GM23338 (cell line): ENCODE results near the gene GGCX. TPM values are rescaled to one million over a fixed set of nuclear protein-coding genes. Genes with fewer than 3 reads are reported as not detected.

ENCODE experiments used
- ATAC-seq: fragments of 200-7000 bp; cut with Tn5 transposase; 3 replicates; pipeline ENCODE4 v1.9.1; 2020
- DNase-seq: peaks from one replicate; pipeline ENCODE4 v3.0.0-alpha.2; 2015; ENCODE audit warnings: low spot score
- H2AFZ ChIP-seq: fragments of 200-600 bp; sonication (generic); 2 replicates; pipeline ENCODE4 v1.8.0; 2016; ENCODE audit warnings: antibody characterized with exemption, mild to moderate bottlenecking, moderate library complexity
- H3F3A ChIP-seq: fragments of 200-600 bp; sonication (generic); replicated peaks from 2 replicates; pipeline ENCODE4 v1.8.0; 2017; ENCODE audit warnings: antibody characterized with exemption, mixed run types, low read depth
- H3K27ac ChIP-seq: fragments of 200-600 bp; sonication (generic); 2 replicates; pipeline ENCODE4 v1.6.1; 2016; ENCODE audit warnings: low read depth
- H3K27me3 ChIP-seq: fragments of 200-600 bp; sonication (generic); 2 replicates; pipeline ENCODE4 v1.8.0; 2016; ENCODE audit warnings: mild to moderate bottlenecking, mixed run types, moderate library complexity; ENCODE audit not compliant: insufficient read depth
- H3K36me3 ChIP-seq: fragments of 200-600 bp; sonication (generic); 2 replicates; pipeline ENCODE4 v1.8.0; 2016; ENCODE audit warnings: mild to moderate bottlenecking; ENCODE audit not compliant: insufficient read depth
- H3K4me1 ChIP-seq: fragments of 200-600 bp; sonication (generic); 2 replicates; pipeline ENCODE4 v1.8.0; 2016; ENCODE audit warnings: mild to moderate bottlenecking, moderate library complexity; ENCODE audit not compliant: insufficient read depth
- H3K4me2 ChIP-seq: fragments of 200-600 bp; sonication (generic); 2 replicates; pipeline ENCODE4 v1.7.1; 2017; ENCODE audit warnings: mixed run types
- H3K4me3 ChIP-seq: fragments of 200-600 bp; sonication (generic); 2 replicates; pipeline ENCODE4 v1.6.1; 2016; ENCODE audit warnings: mixed run types
- H3K79me2 ChIP-seq: fragments of 200-600 bp; sonication (generic); replicated peaks from 2 replicates; pipeline ENCODE4 v1.8.0; 2017; ENCODE audit warnings: mild to moderate bottlenecking; ENCODE audit not compliant: insufficient read depth
- H3K9me2 ChIP-seq: fragments of 200-600 bp; sonication (generic); 2 replicates; pipeline ENCODE4 v1.8.0; 2017; ENCODE audit not compliant: insufficient read depth
- H4K20me1 ChIP-seq: fragments of 200-600 bp; sonication (generic); replicated peaks from 2 replicates; pipeline ENCODE4 v1.8.0; 2017; ENCODE audit warnings: mild to moderate bottlenecking; ENCODE audit not compliant: insufficient read depth
- H3K27ac Mint-ChIP-seq: 2 replicates; pipeline ENCODE4 v1.8.0; 2020; ENCODE audit warnings: inconsistent platforms, mild to moderate bottlenecking, moderate library complexity, mixed read lengths
- H3K27me3 Mint-ChIP-seq: 3 replicates; pipeline ENCODE4 v1.8.0; 2022; ENCODE audit warnings: low read depth, mild to moderate bottlenecking, moderate library complexity, mixed read lengths, inconsistent platforms; ENCODE audit not compliant: insufficient read depth, poor library complexity
- H3K36me3 Mint-ChIP-seq: 3 replicates; pipeline ENCODE4 v1.8.0; 2021; ENCODE audit warnings: low read depth, mild to moderate bottlenecking, inconsistent platforms, moderate library complexity, mixed read lengths
- H3K4me1 Mint-ChIP-seq: 3 replicates; pipeline ENCODE4 v1.8.0; 2020; ENCODE audit warnings: mild to moderate bottlenecking, inconsistent platforms, mixed read lengths
- H3K4me3 Mint-ChIP-seq: 3 replicates; pipeline ENCODE4 v1.8.0; 2021; ENCODE audit warnings: moderate library complexity, mild to moderate bottlenecking, inconsistent platforms, mixed read lengths
- H3K9me3 Mint-ChIP-seq: 3 replicates; pipeline ENCODE4 v1.8.0; 2020; ENCODE audit warnings: moderate library complexity, mild to moderate bottlenecking, inconsistent platforms, mixed read lengths
- CREB1 ChIP-seq: fragments of 250-450 bp; sonication (Bioruptor Pico); IDR thresholded peaks from 2 replicates; pipeline ENCODE4 v1.5.0; 2020; ENCODE audit warnings: low read depth, mild to moderate bottlenecking, moderate library complexity
- EZH2 ChIP-seq: fragments of 200-600 bp; sonication (generic); IDR thresholded peaks from one replicate; pipeline ENCODE4 v1.8.0; 2017; ENCODE audit warnings: antibody characterized with exemption, mild to moderate bottlenecking, low read depth; ENCODE audit not compliant: unreplicated experiment
- EZH2phosphoT487 ChIP-seq: fragments of 200-600 bp; sonication (generic); IDR thresholded peaks from one replicate; pipeline ENCODE4 v1.8.1; 2018; ENCODE audit warnings: antibody characterized with exemption; ENCODE audit not compliant: unreplicated experiment
- JUNB ChIP-seq: IDR thresholded peaks from one replicate; pipeline ENCODE4 v1.6.1; 2016; ENCODE audit warnings: antibody characterized with exemption; ENCODE audit not compliant: unreplicated experiment
- NANOG ChIP-seq: IDR thresholded peaks from 2 replicates; pipeline ENCODE4 v1.6.1; 2016; ENCODE audit warnings: antibody characterized with exemption, borderline replicate concordance
- POLR2AphosphoS5 ChIP-seq: IDR thresholded peaks from 2 replicates; pipeline ENCODE4 v1.6.1; 2016; ENCODE audit warnings: antibody characterized with exemption, low read depth
- STAT1 ChIP-seq: IDR thresholded peaks from one replicate; pipeline ENCODE4 v1.6.1; 2016; ENCODE audit warnings: antibody characterized with exemption; ENCODE audit not compliant: unreplicated experiment
- ZNF114 ChIP-seq: fragments of 250-450 bp; sonication (Bioruptor Pico); IDR thresholded peaks from 2 replicates; pipeline ENCODE4 v1.5.0; 2020; ENCODE audit warnings: mild to moderate bottlenecking, moderate library complexity
- ZNF331 ChIP-seq: fragments of 250-450 bp; sonication (Bioruptor Pico); IDR thresholded peaks from 2 replicates; pipeline ENCODE4 v1.5.0; 2020; ENCODE audit warnings: low read depth, mild to moderate bottlenecking, moderate library complexity
- polyA plus RNA-seq: library from polyadenylated mRNA; unstranded; fragments of >200 nt; fragmentation: Nextera tagmentation; extraction: Ambion mirVana; gene quantifications from 2 replicates; pipeline ENCODE4 v1.2.1, GENCODE V29; 2016
- total RNA-seq: library from RNA; depleted of rRNA; stranded (reverse); fragments of >200 nt; shearing (Covaris generic); gene quantifications from 2 replicates; pipeline ENCODE4 v1.2.3, GENCODE V29; 2014
- TF ChIP-seq, protein P1 (sequence below): IDR thresholded peaks from one replicate; pipeline ENCODE4 v1.6.1; 2018; ENCODE audit warnings: antibody characterized with exemption; ENCODE audit not compliant: unreplicated experiment
- TF ChIP-seq, protein P2 (sequence below): IDR thresholded peaks from 2 replicates; pipeline ENCODE4 v1.6.1; 2016; ENCODE audit warnings: antibody characterized with exemption
- TF ChIP-seq, protein P3 (sequence below): fragments of 250-450 bp; sonication (Bioruptor Pico); IDR thresholded peaks from 2 replicates; pipeline ENCODE4 v1.5.0; 2020; ENCODE audit warnings: mild to moderate bottlenecking, moderate library complexity
- TF ChIP-seq, protein P4 (sequence below), 2 experiments: fragments of 200-600 bp in 1 of 2; sonication (generic) in 1 of 2; conservative IDR thresholded peaks; 2 replicates each; pipeline versions ENCODE4 v1.5.1 to v1.6.1; 2016 to 2017; ENCODE audit warnings: antibody characterized with exemption in 2 of 2, low read depth in 2 of 2, mild to moderate bottlenecking in 2 of 2, moderate library complexity in 1 of 2

GGCX gene
- total and polyA plus RNA-seq, 2 experiments from 2014 or later = 14.4 to 36.2 TPM

DNA sequence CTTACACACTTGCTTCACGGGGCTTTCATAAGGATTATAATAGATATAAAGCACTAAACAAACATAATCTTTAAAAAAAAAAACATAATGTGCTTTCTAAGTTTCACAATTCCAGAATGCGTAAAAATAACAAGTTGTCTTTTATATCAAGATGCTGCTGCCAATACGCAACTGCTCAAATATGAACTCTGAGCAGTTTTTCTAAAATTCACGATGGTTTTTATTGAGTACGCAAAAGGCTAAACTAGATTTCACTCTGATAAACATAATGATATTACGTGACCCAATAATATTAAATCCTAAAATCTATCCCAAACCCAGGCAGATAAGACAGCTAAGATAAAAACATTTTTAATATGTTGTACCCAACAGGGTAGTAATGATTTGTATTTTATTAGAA, 47.0 kb downstream of the GGCX start:
- Mint-ChIP-seq H3K27ac (no peak overlapping the region), H3K4me1 (peaks cover 5% of the 10 kb centered on the region; the same call in 2 of the 3 replicates), H3K9me3 (no peaks in the 10 kb centered on the region), H3K36me3 (no peaks in the 10 kb centered on the region), H3K27me3 (peaks cover 2% of the 10 kb centered on the region), H3K4me3 (no peak overlapping the region)
- H3K4me3 ChIP-seq = no peak overlapping the region
- no peaks in the 10 kb centered on the region for H3F3A ChIP-seq
- H3K9me2 ChIP-seq = no peaks in the 10 kb centered on the region
- no peaks in the 10 kb centered on the region for H3K27me3 ChIP-seq
- no peaks in the 10 kb centered on the region for H3K79me2 ChIP-seq
- TF ChIP-seq ZNF114 (CRISPR knock-in tag) (no peak), NANOG (no peak), POLR2AphosphoS5 (no peak), EZH2 (no peak), EZH2phosphoT487 (no peak), ZNF331 (CRISPR knock-in tag) (no peak), STAT1 (no peak), CREB1 (CRISPR knock-in tag) (no peak), JUNB (no peak)
- TF ChIP-seq, protein P1, sequence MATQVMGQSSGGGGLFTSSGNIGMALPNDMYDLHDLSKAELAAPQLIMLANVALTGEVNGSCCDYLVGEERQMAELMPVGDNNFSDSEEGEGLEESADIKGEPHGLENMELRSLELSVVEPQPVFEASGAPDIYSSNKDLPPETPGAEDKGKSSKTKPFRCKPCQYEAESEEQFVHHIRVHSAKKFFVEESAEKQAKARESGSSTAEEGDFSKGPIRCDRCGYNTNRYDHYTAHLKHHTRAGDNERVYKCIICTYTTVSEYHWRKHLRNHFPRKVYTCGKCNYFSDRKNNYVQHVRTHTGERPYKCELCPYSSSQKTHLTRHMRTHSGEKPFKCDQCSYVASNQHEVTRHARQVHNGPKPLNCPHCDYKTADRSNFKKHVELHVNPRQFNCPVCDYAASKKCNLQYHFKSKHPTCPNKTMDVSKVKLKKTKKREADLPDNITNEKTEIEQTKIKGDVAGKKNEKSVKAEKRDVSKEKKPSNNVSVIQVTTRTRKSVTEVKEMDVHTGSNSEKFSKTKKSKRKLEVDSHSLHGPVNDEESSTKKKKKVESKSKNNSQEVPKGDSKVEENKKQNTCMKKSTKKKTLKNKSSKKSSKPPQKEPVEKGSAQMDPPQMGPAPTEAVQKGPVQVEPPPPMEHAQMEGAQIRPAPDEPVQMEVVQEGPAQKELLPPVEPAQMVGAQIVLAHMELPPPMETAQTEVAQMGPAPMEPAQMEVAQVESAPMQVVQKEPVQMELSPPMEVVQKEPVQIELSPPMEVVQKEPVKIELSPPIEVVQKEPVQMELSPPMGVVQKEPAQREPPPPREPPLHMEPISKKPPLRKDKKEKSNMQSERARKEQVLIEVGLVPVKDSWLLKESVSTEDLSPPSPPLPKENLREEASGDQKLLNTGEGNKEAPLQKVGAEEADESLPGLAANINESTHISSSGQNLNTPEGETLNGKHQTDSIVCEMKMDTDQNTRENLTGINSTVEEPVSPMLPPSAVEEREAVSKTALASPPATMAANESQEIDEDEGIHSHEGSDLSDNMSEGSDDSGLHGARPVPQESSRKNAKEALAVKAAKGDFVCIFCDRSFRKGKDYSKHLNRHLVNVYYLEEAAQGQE = no peak
- TF ChIP-seq, protein P2, sequence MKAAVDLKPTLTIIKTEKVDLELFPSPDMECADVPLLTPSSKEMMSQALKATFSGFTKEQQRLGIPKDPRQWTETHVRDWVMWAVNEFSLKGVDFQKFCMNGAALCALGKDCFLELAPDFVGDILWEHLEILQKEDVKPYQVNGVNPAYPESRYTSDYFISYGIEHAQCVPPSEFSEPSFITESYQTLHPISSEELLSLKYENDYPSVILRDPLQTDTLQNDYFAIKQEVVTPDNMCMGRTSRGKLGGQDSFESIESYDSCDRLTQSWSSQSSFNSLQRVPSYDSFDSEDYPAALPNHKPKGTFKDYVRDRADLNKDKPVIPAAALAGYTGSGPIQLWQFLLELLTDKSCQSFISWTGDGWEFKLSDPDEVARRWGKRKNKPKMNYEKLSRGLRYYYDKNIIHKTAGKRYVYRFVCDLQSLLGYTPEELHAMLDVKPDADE = no peak
- TF ChIP-seq, protein P3, sequence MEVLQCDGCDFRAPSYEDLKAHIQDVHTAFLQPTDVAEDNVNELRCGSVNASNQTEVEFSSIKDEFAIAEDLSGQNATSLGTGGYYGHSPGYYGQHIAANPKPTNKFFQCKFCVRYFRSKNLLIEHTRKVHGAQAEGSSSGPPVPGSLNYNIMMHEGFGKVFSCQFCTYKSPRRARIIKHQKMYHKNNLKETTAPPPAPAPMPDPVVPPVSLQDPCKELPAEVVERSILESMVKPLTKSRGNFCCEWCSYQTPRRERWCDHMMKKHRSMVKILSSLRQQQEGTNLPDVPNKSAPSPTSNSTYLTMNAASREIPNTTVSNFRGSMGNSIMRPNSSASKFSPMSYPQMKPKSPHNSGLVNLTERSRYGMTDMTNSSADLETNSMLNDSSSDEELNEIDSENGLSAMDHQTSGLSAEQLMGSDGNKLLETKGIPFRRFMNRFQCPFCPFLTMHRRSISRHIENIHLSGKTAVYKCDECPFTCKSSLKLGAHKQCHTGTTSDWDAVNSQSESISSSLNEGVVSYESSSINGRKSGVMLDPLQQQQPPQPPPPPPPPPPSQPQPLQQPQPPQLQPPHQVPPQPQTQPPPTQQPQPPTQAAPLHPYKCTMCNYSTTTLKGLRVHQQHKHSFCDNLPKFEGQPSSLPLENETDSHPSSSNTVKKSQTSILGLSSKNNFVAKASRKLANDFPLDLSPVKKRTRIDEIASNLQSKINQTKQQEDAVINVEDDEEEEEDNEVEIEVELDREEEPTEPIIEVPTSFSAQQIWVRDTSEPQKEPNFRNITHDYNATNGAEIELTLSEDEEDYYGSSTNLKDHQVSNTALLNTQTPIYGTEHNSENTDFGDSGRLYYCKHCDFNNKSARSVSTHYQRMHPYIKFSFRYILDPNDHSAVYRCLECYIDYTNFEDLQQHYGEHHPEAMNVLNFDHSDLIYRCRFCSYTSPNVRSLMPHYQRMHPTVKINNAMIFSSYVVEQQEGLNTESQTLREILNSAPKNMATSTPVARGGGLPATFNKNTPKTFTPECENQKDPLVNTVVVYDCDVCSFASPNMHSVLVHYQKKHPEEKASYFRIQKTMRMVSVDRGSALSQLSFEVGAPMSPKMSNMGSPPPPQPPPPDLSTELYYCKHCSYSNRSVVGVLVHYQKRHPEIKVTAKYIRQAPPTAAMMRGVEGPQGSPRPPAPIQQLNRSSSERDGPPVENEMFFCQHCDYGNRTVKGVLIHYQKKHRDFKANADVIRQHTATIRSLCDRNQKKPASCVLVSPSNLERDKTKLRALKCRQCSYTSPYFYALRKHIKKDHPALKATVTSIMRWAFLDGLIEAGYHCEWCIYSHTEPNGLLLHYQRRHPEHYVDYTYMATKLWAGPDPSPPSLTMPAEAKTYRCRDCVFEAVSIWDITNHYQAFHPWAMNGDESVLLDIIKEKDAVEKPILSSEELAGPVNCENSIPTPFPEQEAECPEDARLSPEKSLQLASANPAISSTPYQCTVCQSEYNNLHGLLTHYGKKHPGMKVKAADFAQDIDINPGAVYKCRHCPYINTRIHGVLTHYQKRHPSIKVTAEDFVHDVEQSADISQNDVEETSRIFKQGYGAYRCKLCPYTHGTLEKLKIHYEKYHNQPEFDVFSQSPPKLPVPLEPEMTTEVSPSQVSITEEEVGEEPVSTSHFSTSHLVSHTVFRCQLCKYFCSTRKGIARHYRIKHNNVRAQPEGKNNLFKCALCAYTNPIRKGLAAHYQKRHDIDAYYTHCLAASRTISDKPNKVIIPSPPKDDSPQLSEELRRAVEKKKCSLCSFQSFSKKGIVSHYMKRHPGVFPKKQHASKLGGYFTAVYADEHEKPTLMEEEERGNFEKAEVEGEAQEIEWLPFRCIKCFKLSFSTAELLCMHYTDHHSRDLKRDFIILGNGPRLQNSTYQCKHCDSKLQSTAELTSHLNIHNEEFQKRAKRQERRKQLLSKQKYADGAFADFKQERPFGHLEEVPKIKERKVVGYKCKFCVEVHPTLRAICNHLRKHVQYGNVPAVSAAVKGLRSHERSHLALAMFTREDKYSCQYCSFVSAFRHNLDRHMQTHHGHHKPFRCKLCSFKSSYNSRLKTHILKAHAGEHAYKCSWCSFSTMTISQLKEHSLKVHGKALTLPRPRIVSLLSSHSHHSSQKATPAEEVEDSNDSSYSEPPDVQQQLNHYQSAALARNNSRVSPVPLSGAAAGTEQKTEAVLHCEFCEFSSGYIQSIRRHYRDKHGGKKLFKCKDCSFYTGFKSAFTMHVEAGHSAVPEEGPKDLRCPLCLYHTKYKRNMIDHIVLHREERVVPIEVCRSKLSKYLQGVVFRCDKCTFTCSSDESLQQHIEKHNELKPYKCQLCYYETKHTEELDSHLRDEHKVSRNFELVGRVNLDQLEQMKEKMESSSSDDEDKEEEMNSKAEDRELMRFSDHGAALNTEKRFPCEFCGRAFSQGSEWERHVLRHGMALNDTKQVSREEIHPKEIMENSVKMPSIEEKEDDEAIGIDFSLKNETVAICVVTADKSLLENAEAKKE (CRISPR knock-in tag) = no peak
- TF ChIP-seq, protein P4, sequence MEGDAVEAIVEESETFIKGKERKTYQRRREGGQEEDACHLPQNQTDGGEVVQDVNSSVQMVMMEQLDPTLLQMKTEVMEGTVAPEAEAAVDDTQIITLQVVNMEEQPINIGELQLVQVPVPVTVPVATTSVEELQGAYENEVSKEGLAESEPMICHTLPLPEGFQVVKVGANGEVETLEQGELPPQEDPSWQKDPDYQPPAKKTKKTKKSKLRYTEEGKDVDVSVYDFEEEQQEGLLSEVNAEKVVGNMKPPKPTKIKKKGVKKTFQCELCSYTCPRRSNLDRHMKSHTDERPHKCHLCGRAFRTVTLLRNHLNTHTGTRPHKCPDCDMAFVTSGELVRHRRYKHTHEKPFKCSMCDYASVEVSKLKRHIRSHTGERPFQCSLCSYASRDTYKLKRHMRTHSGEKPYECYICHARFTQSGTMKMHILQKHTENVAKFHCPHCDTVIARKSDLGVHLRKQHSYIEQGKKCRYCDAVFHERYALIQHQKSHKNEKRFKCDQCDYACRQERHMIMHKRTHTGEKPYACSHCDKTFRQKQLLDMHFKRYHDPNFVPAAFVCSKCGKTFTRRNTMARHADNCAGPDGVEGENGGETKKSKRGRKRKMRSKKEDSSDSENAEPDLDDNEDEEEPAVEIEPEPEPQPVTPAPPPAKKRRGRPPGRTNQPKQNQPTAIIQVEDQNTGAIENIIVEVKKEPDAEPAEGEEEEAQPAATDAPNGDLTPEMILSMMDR (conservative IDR thresholded peaks at IDR 0.05; ENCODE audit: low read depth in 2 of 2) = no peak
- H3K27ac ChIP-seq = no peak overlapping the region
- H4K20me1 ChIP-seq = no peaks in the 10 kb centered on the region
- H3K4me1 ChIP-seq = no peaks in the 10 kb centered on the region
- H2AFZ ChIP-seq = no peak overlapping the region
- ATAC-seq (no peak), DNase-seq (no peak)
- H3K4me2 ChIP-seq = no peak overlapping the region
- H3K36me3 ChIP-seq = no peaks in the 10 kb centered on the region
